Activated T-helper 2 cell treated with anti-CD3 and anti-CD28 coated beads, Interferon-gamma antibody, Interleukin-2, Interleukin-4, amounts not matched to agents 10 μg/mL and 5 μg/mL and 100 μg/mL, durations not matched to agents 14 hours and 24 hours and 36 hours (primary cell): Measurements from ENCODE around the gene BFSP2. TPM values are rescaled to one million over a fixed set of nuclear protein-coding genes. Genes with fewer than 3 reads are reported as not detected.
A peak's percentile ranks its signal among the peaks of the same experiment; 100 is the strongest.
"Not testable (repeated sequence)": the region's sequence is repeated elsewhere in the genome, so short reads cannot be mapped to it uniquely, and the experiment has no call there.

Source experiments
- DNase-seq: peaks from one replicate; pipeline ENCODE4 v3.0.0; 2021; ENCODE audit warnings: low spot score
- H3K27ac Mint-ChIP-seq: one replicate; pipeline ENCODE4 v1.8.0; 2021; ENCODE audit warnings: mixed read lengths
- H3K27me3 Mint-ChIP-seq: one replicate; pipeline ENCODE4 v1.8.0; 2021; ENCODE audit warnings: low read depth, mixed read lengths
- H3K36me3 Mint-ChIP-seq: one replicate; pipeline ENCODE4 v1.8.0; 2021; ENCODE audit warnings: low read depth, mixed read lengths
- H3K4me1 Mint-ChIP-seq: one replicate; pipeline ENCODE4 v1.8.0; 2021; ENCODE audit warnings: low read depth, mixed read lengths
- H3K4me3 Mint-ChIP-seq: one replicate; pipeline ENCODE4 v1.8.0; 2021; ENCODE audit warnings: low read depth, mild to moderate bottlenecking, moderate library complexity, mixed read lengths
- H3K9me3 Mint-ChIP-seq: one replicate; pipeline ENCODE4 v1.8.0; 2021; ENCODE audit warnings: mixed read lengths
- intact Hi-C: fragments of 100-400 bp; cut with micrococcal nuclease; formaldehyde crosslinking; loops from one replicate; pipeline ENCODE4 v1.15.1; 2023
- total RNA-seq: library from RNA; stranded (reverse); gene quantifications from 2 replicates; pipeline ENCODE4 v1.2.3, GENCODE V29; 2022

Gene BFSP2
- total RNA-seq, 1 donor from 2014 or later: not detected

GRCh38 chr3:133506215-133506901 lies 106.5 kb downstream of the BFSP2 start:
- Mint-ChIP-seq H3K36me3 (no peaks in the 10 kb centered on the region), H3K27me3 (no peaks in the 10 kb centered on the region), H3K4me3 (peak overlapping the region; percentile 35), H3K27ac (peak overlapping the region; percentile 89), H3K9me3 (no peaks in the 10 kb centered on the region), H3K4me1 (peaks cover 19% of the 10 kb centered on the region)
- peak; percentile 35 for DNase-seq
- intact Hi-C loops: loop anchor here (1.0 kb wide), 3 partner anchors 15 to 67 kb away; partner anchors contain the start of gene CDV3

- Mint-ChIP-seq H3K4me3 (no peak overlapping the region), H3K36me3 (no peaks in the 10 kb centered on the region), H3K4me1 (peaks cover 14% of the 10 kb centered on the region), H3K27ac (no peak overlapping the region), H3K27me3 (no peaks in the 10 kb centered on the region), H3K9me3 (no peaks in the 10 kb centered on the region)
- no peak for DNase-seq
- intact Hi-C loops: no loop called here
Observed at GRCh38 chr3:133509488-133509887, 109.6 kb downstream of the BFSP2 start.

- DNase-seq: no peak
- Mint-ChIP-seq H3K27ac (no peak overlapping the region), H3K4me1 (no peaks in the 10 kb centered on the region), H3K4me3 (no peak overlapping the region), H3K9me3 (no peaks in the 10 kb centered on the region), H3K27me3 (no peaks in the 10 kb centered on the region), H3K36me3 (no peaks in the 10 kb centered on the region)
- intact Hi-C loops: no loop called here
Observed at GRCh38 chr3:133512416-133513089, 112.7 kb downstream of the BFSP2 start.

DNA sequence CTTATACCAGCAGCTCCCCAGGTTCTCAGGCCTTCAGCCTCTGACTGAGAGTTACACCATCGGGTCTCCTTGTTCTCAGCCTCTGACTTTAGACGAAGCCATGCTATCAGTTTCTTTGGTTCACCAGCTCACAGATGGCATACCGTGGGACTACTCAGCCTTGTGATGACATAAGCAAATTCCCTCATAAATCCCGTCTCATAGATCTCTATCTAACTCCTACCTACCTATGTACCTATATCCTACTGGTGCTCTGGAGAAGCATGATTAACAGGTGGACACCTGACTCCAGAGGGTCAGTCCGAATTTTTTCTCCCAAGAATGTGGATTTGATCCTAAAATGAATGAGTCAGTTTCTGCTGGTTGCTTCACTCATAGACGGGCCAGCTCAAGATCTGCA lies 114.6 kb downstream of the BFSP2 start:
- no peak overlapping the region for H3K4me3 Mint-ChIP-seq
- no peak overlapping the region for H3K27ac Mint-ChIP-seq
- no peaks in the 10 kb centered on the region for H3K4me1 Mint-ChIP-seq
- DNase-seq: no peak
- H3K36me3 Mint-ChIP-seq: no peaks in the 10 kb centered on the region
- H3K9me3 Mint-ChIP-seq: no peaks in the 10 kb centered on the region
- no peaks in the 10 kb centered on the region for H3K27me3 Mint-ChIP-seq
- intact Hi-C loops: no loop called here

- Mint-ChIP-seq H3K9me3 (no peaks in the 10 kb centered on the region), H3K4me3 (no peak overlapping the region), H3K27me3 (no peaks in the 10 kb centered on the region), H3K36me3 (no peaks in the 10 kb centered on the region), H3K27ac (no peak overlapping the region), H3K4me1 (no peaks in the 10 kb centered on the region)
- intact Hi-C loops: no loop called here
- DNase-seq: no peak
Observed at GRCh38 chr3:133515127-133515526, 115.3 kb downstream of the BFSP2 start.

GRCh38 chr3:133520286-133520685 lies 120.4 kb downstream of the BFSP2 start:
- Mint-ChIP-seq H3K27me3 (no peaks in the 10 kb centered on the region), H3K36me3 (no peaks in the 10 kb centered on the region), H3K27ac (no peak overlapping the region), H3K4me1 (no peaks in the 10 kb centered on the region), H3K9me3 (no peaks in the 10 kb centered on the region), H3K4me3 (no peak overlapping the region)
- intact Hi-C loops: no loop called here
- DNase-seq: no peak

DNA sequence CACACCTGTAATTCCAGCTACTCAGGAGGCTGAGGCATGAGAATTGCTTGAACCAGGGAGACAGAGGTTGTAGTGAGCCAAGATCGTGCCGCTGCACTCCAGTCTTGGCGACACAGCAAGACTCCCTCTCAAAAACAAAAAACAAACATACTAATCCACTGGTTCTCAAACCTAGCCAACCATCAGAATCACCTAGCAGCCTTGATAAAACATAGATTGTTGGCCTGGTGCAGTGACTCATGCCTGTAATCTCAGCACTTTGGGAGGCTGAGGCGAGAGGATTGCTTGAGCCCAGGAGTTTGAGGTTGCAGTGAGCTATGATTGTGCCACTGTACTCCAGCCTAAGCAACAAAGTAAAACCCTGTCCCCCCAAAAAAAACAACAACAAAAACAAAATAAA lies 121.1 kb downstream of the BFSP2 start:
- H3K4me1 Mint-ChIP-seq, H3K27ac Mint-ChIP-seq, H3K27me3 Mint-ChIP-seq, H3K4me3 Mint-ChIP-seq, intact Hi-C loops, DNase-seq, H3K9me3 Mint-ChIP-seq, H3K36me3 Mint-ChIP-seq: not testable (repeated sequence)

- Mint-ChIP-seq H3K36me3 (no peaks in the 10 kb centered on the region), H3K27ac (no peak overlapping the region)
- intact Hi-C loops: no loop called here
Observed at GRCh38 chr3:133521946-133522345, 122.1 kb downstream of the BFSP2 start.

DNA sequence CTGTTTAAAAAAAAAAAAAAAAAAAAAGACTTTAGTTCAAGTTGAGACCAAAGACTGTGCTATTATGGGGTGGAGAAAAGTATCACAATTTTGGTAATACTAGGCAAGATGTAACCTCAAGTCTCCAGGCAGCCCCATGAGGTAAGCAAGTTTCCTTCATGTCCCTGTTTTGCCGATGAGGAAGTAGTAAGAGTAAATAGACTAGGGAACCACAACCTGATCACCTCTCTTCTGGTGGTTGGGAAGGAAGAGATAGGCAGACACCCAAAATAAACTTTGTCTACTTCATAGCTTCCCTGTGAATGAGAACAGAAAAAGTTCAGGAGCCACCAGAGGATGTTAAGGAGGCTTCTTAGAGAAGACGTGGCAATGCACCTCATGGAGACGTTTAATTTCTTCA lies 123.9 kb downstream of the BFSP2 start:
- not testable (repeated sequence) for H3K4me1 Mint-ChIP-seq

More at GRCh38 chr3:133521946-133522345, 122.1 kb downstream of the BFSP2 start:
- peaks cover under 1% of the 10 kb centered on the region for H3K27me3 Mint-ChIP-seq
- H3K4me3 Mint-ChIP-seq: no peak overlapping the region
- H3K4me1 Mint-ChIP-seq: no peaks in the 10 kb centered on the region
- H3K9me3 Mint-ChIP-seq: no peaks in the 10 kb centered on the region
- no peak for DNase-seq

More for the DNA sequence above, 123.9 kb downstream of the BFSP2 start:
- H3K9me3 Mint-ChIP-seq, H3K36me3 Mint-ChIP-seq, DNase-seq, H3K27ac Mint-ChIP-seq, H3K4me3 Mint-ChIP-seq, H3K27me3 Mint-ChIP-seq, intact Hi-C loops: not testable (repeated sequence)

Other genes starting within 250 kb of the BFSP2 start
- 288 and 295 TPM in 2 replicates for gene CDV3, start 173.6 kb downstream of the BFSP2 start, total RNA-seq